Measurements from ENCODE around the gene PODNL1.

The PODNL1 gene

GRCh38 chr19:13892870-13893269 is 45.3 kb downstream of the PODNL1 start:
- DNase-seq (ENCODE audit: low spot score), result no peak

- DNase-seq (ENCODE audit: low spot score), result no peak
Measured at GRCh38 chr19:13890136-13890535, 48.1 kb downstream of the PODNL1 start.

GRCh38 chr19:13888281-13888680 is 49.9 kb downstream of the PODNL1 start:
- DNase-seq (ENCODE audit: low spot score), result peak; percentile 58

GRCh38 chr19:13887517-13887916 is 50.7 kb downstream of the PODNL1 start:
- DNase-seq (ENCODE audit: low spot score), result no peak

- no peak for DNase-seq (ENCODE audit: low spot score)
Measured at GRCh38 chr19:13887018-13887436, 51.2 kb downstream of the PODNL1 start.

GRCh38 chr19:13885826-13886365 is 52.3 kb downstream of the PODNL1 start:
- no peak for DNase-seq (ENCODE audit: low spot score)

GRCh38 chr19:13884726-13885591 is 53.3 kb downstream of the PODNL1 start:
- no peak for DNase-seq (ENCODE audit: low spot score)

GRCh38 chr19:13883516-13884064 is 54.6 kb downstream of the PODNL1 start:
- DNase-seq (ENCODE audit: low spot score), result no peak

- DNase-seq (ENCODE audit: low spot score), result no peak
Measured at GRCh38 chr19:13882836-13883235, 55.4 kb downstream of the PODNL1 start.

GRCh38 chr19:13882419-13882795 is 55.8 kb downstream of the PODNL1 start:
- no peak for DNase-seq (ENCODE audit: low spot score)

- DNase-seq (ENCODE audit: low spot score), result no peak
Measured at GRCh38 chr19:13881692-13882418, 56.4 kb downstream of the PODNL1 start.

- no peak for DNase-seq (ENCODE audit: low spot score)
Measured at GRCh38 chr19:13881251-13881691, 56.9 kb downstream of the PODNL1 start.

Measured in cerebellar cortex (tissue), 1 donor.